SU-DHL-6 (cell line): ENCODE measurements around the gene AP5Z1.

ENCODE experiments used
- H2AFZ ChIP-seq: fragments of 200-600 bp; sonication (generic); 2 replicates; pipeline ENCODE4 v1.6.1; 2014; ENCODE audit warnings: low read depth, mild to moderate bottlenecking, moderate library complexity, mixed read lengths, antibody characterized with exemption, low read length; ENCODE audit not compliant: severe bottlenecking
- H3F3A ChIP-seq: fragments of 200-600 bp; shearing (Covaris generic); 2 replicates; pipeline ENCODE4 v1.6.0; 2016; ENCODE audit warnings: antibody characterized with exemption, mild to moderate bottlenecking; ENCODE audit not compliant: insufficient read depth
- H3K27ac ChIP-seq: fragments of 200-600 bp; sonication (generic); 2 replicates; pipeline ENCODE4 v1.5.1; 2016; ENCODE audit warnings: low read depth, mild to moderate bottlenecking, low read length, moderate library complexity, mixed read lengths
- H3K27me3 ChIP-seq: fragments of 200-600 bp; sonication (generic), shearing (Covaris generic); 2 replicates; pipeline ENCODE4 v1.6.0; 2014; ENCODE audit warnings: mild to moderate bottlenecking, low read length
- H3K36me3 ChIP-seq: fragments of 200-600 bp; sonication (generic); 2 replicates; pipeline ENCODE4 v1.6.1; 2014; ENCODE audit warnings: mild to moderate bottlenecking, low read length, mixed read lengths
- H3K4me2 ChIP-seq: fragments of 300-600, 200-600 bp; shearing (Covaris generic), sonication (generic); 2 replicates; pipeline ENCODE4 v1.6.0; 2014; ENCODE audit warnings: low read length, low read depth, mild to moderate bottlenecking; ENCODE audit not compliant: poor library complexity, severe bottlenecking
- H3K4me3 ChIP-seq: fragments of 200-600 bp; sonication (generic); 2 replicates; pipeline ENCODE4 v1.5.1; 2014; ENCODE audit warnings: antibody characterized with exemption, low read length, mild to moderate bottlenecking, mixed read lengths; ENCODE audit not compliant: insufficient read depth, poor library complexity, severe bottlenecking
- H3K79me2 ChIP-seq: fragments of 200-600 bp; sonication (generic); 2 replicates; pipeline ENCODE4 v1.6.1; 2014; ENCODE audit warnings: mild to moderate bottlenecking, low read length, moderate library complexity; ENCODE audit not compliant: insufficient read depth
- H3K9ac ChIP-seq: fragments of 200-600 bp; sonication (generic); 2 replicates; pipeline ENCODE4 v1.7.0; 2014; ENCODE audit warnings: mild to moderate bottlenecking, low read length
- H3K9me2 ChIP-seq: fragments of 200-600 bp; sonication (generic); replicated peaks from 2 replicates; pipeline ENCODE4 v1.6.1; 2014; ENCODE audit warnings: low read length; ENCODE audit not compliant: insufficient read depth
- H3K9me3 ChIP-seq: fragments of 200-600 bp; sonication (generic); 2 replicates; pipeline ENCODE4 v1.6.1; 2014; ENCODE audit warnings: low read length, mixed read lengths; ENCODE audit not compliant: insufficient read depth
- H4K20me1 ChIP-seq: fragments of 200-600 bp; sonication (generic); 2 replicates; pipeline ENCODE4 v1.6.1; 2014; ENCODE audit warnings: low read depth, mild to moderate bottlenecking, antibody characterized with exemption, low read length, moderate library complexity, mixed read lengths
- CTCF ChIP-seq: fragments of 200-600 bp; sonication (generic); IDR thresholded peaks from one replicate; pipeline ENCODE4 v1.5.1; 2017; ENCODE audit warnings: antibody characterized with exemption, mild to moderate bottlenecking, low read length, moderate library complexity; ENCODE audit not compliant: insufficient read depth, poor library complexity, severe bottlenecking
- EZH2phosphoT487 ChIP-seq: fragments of 200-600 bp; sonication (generic), shearing (Covaris generic); conservative IDR thresholded peaks from 2 replicates; pipeline ENCODE4 v1.6.1; 2018; ENCODE audit warnings: mild to moderate bottlenecking, antibody characterized with exemption, low read length, moderate library complexity, mixed read lengths

AP5Z1 gene

GRCh38 chr7:4833176-4833575 lies 57.8 kb downstream of the AP5Z1 start:
- no peak overlapping the region for H3K27ac ChIP-seq
- H3K9me2 ChIP-seq, result no peaks in the 10 kb centered on the region
- no peak overlapping the region for H2AFZ ChIP-seq
- H3K4me3 ChIP-seq, result no peak overlapping the region
- H3K79me2 ChIP-seq, result no peaks in the 10 kb centered on the region
- H3K27me3 ChIP-seq, result no peaks in the 10 kb centered on the region
- no peaks in the 10 kb centered on the region for H3K36me3 ChIP-seq
- no peak overlapping the region for H3K4me2 ChIP-seq
- no peaks in the 10 kb centered on the region for H4K20me1 ChIP-seq
- H3K9me3 ChIP-seq, result no peaks in the 10 kb centered on the region
- no peak overlapping the region for H3K9ac ChIP-seq
- TF ChIP-seq CTCF (no peak), EZH2phosphoT487 (no peak)
- H3F3A ChIP-seq, result no peaks in the 10 kb centered on the region

DNA sequence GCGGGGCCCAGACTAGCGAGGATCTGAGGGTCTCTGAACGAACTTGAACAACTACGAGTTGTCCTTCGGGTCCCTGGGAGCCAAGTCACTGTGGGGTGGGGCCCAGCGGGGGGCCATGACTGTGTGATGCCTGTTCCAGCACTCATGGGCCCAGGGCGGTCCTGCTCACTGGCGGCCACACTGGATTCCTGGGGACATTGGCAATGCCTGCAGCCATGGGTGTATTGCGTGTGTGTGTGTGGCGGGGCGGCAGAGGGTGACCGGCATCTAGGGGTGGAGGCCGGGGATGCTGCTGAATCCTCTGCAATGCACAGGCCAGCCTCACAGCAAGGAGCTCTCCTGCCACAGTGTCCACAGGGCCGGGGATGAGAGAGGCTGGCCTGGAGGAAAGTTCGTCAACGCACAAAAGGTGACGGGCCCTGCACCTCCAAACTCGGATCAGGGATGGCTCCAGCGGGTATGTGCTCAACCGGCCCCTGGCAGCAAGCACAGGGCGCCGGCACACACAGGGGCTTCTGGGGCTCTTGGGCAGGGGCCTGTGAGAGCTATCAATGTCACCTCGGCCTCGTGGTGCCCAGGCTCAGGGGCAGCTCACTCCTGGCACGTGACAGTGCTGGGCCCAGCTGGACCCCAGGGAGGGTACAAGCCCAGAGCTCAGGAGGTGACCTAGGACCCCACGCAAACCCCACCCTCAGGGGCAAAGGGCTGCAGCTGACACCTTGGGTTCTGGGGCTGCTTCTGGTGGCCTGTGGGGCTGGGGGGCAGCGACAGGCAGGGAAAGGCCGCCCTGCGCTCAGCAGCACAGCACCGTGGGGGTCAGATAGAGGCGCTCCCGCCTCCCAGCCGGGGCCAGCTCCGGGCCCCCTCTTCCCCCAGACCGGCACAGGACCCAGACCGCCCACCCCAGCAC lies 58.5 kb downstream of the AP5Z1 start:
- no peak overlapping the region for H3K27ac ChIP-seq
- H3K27me3 ChIP-seq, result no peaks in the 10 kb centered on the region
- H4K20me1 ChIP-seq, result no peaks in the 10 kb centered on the region
- H3F3A ChIP-seq, result no peaks in the 10 kb centered on the region
- no peaks in the 10 kb centered on the region for H3K36me3 ChIP-seq
- no peaks in the 10 kb centered on the region for H3K79me2 ChIP-seq
- no peak overlapping the region for H3K9ac ChIP-seq
- H3K4me3 ChIP-seq, result no peak overlapping the region
- no peaks in the 10 kb centered on the region for H3K9me3 ChIP-seq
- no peak overlapping the region for H2AFZ ChIP-seq
- no peak overlapping the region for H3K4me2 ChIP-seq
- TF ChIP-seq EZH2phosphoT487 (no peak), CTCF (no peak)
- no peaks in the 10 kb centered on the region for H3K9me2 ChIP-seq

DNA sequence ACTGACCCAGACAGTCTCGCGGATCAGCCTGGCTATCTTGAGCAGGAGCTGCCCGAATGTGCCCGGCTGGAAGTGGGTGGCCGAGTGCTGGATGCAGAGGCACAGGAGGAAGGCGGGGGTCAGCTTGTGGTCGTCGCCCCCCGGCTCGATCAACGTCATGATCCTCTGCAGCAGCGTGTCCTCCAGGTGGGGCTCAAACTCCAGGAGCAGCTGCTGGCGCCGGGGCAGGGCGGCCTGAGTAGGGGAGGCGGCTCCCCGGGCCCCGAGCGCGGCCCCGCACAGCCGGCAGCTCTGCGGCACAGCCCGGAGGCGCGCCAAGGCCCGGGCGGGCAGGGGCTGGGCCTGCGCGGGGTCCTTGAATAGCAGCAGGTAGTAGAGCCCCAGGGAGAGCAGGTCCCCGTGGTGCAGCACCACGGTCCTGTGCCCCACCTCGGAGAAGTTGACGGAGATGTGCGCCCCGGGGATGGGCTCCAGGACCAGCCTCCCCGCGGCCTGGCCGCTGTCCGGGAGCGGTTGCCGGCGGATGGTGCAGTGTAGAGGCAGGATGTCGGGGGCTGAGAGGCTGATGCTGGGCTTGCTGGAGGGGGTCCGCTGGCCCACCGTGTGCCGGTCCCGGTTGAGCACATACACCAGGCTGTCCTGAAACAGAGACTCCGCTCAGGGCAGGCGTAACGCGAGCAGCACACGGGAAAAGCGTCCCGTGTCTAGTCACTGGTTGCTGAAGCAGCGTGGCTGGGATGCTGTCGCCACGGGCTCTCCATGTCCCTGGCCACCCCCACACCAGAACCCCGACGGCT lies 59.4 kb downstream of the AP5Z1 start:
- H3K9me3 ChIP-seq, result no peaks in the 10 kb centered on the region
- TF ChIP-seq EZH2phosphoT487 (no peak), CTCF (no peak)
- H3K27ac ChIP-seq, result no peak overlapping the region
- H3K4me2 ChIP-seq, result no peak overlapping the region
- H3K79me2 ChIP-seq, result no peaks in the 10 kb centered on the region
- no peaks in the 10 kb centered on the region for H3K9me2 ChIP-seq
- H3K4me3 ChIP-seq, result no peak overlapping the region
- no peak overlapping the region for H2AFZ ChIP-seq
- H3K36me3 ChIP-seq, result no peaks in the 10 kb centered on the region
- H3K9ac ChIP-seq, result no peak overlapping the region
- H3F3A ChIP-seq, result no peaks in the 10 kb centered on the region
- no peaks in the 10 kb centered on the region for H4K20me1 ChIP-seq
- no peaks in the 10 kb centered on the region for H3K27me3 ChIP-seq
